ENCODE data around the gene TMEM255B. TPM values are rescaled to one million over a fixed set of nuclear protein-coding genes. Genes with fewer than 3 reads are reported as not detected.
A peak's percentile ranks its signal among the peaks of the same experiment; 100 is the strongest.

The TMEM255B gene
- total RNA-seq, 1 donor from 2014 or later, result 0.89 TPM

- Mint-ChIP-seq H3K27ac (ENCODE audit: unreplicated experiment) (no peak overlapping the region), H3K9me3 (ENCODE audit: unreplicated experiment) (no peaks in the 10 kb centered on the region), H3K4me1 (ENCODE audit: unreplicated experiment) (peaks cover 5% of the 10 kb centered on the region), H3K27me3 (ENCODE audit: unreplicated experiment) (peaks cover 6% of the 10 kb centered on the region), H3K4me3 (ENCODE audit: unreplicated experiment) (no peak overlapping the region), H3K36me3 (ENCODE audit: unreplicated experiment) (no peaks in the 10 kb centered on the region)
- no peak for DNase-seq (ENCODE audit: extremely low spot score, unreplicated experiment)
- no peak for TF ChIP-seq CTCF (IDR thresholded peaks at IDR 0.05)
Measured at GRCh38 chr13:113740286-113740556, 18.8 kb upstream of the TMEM255B start.

- no peak for DNase-seq (ENCODE audit: extremely low spot score, unreplicated experiment)
- Mint-ChIP-seq H3K4me3 (ENCODE audit: unreplicated experiment) (no peak overlapping the region), H3K4me1 (ENCODE audit: unreplicated experiment) (peaks cover 5% of the 10 kb centered on the region), H3K36me3 (ENCODE audit: unreplicated experiment) (no peaks in the 10 kb centered on the region), H3K9me3 (ENCODE audit: unreplicated experiment) (no peaks in the 10 kb centered on the region), H3K27ac (ENCODE audit: unreplicated experiment) (no peak overlapping the region), H3K27me3 (ENCODE audit: unreplicated experiment) (peaks cover 6% of the 10 kb centered on the region)
- TF ChIP-seq CTCF (IDR thresholded peaks at IDR 0.05), result no peak
Measured at GRCh38 chr13:113740661-113741060, 18.4 kb upstream of the TMEM255B start.

- no peak for TF ChIP-seq CTCF (IDR thresholded peaks at IDR 0.05)
Measured at GRCh38 chr13:113741191-113741668, 17.8 kb upstream of the TMEM255B start.

GRCh38 chr13:113742000-113742441, 17.0 kb upstream of the TMEM255B start:
- H3K27me3 Mint-ChIP-seq (ENCODE audit: unreplicated experiment), result peaks cover 6% of the 10 kb centered on the region
- no peak for DNase-seq (ENCODE audit: extremely low spot score, unreplicated experiment)
- TF ChIP-seq CTCF (IDR thresholded peaks at IDR 0.05), result peak; percentile 34
- no peak overlapping the region for H3K4me3 Mint-ChIP-seq (ENCODE audit: unreplicated experiment)
- peaks cover 5% of the 10 kb centered on the region for H3K4me1 Mint-ChIP-seq (ENCODE audit: unreplicated experiment)
- H3K9me3 Mint-ChIP-seq (ENCODE audit: unreplicated experiment), result no peaks in the 10 kb centered on the region
- H3K36me3 Mint-ChIP-seq (ENCODE audit: unreplicated experiment), result no peaks in the 10 kb centered on the region
- H3K27ac Mint-ChIP-seq (ENCODE audit: unreplicated experiment), result no peak overlapping the region

More at GRCh38 chr13:113741191-113741668, 17.8 kb upstream of the TMEM255B start:
- Mint-ChIP-seq H3K9me3 (ENCODE audit: unreplicated experiment) (no peaks in the 10 kb centered on the region), H3K36me3 (ENCODE audit: unreplicated experiment) (no peaks in the 10 kb centered on the region), H3K4me3 (ENCODE audit: unreplicated experiment) (no peak overlapping the region), H3K4me1 (ENCODE audit: unreplicated experiment) (peaks cover 5% of the 10 kb centered on the region), H3K27me3 (ENCODE audit: unreplicated experiment) (peaks cover 6% of the 10 kb centered on the region), H3K27ac (ENCODE audit: unreplicated experiment) (no peak overlapping the region)
- DNase-seq (ENCODE audit: extremely low spot score, unreplicated experiment), result no peak

GRCh38 chr13:113742445-113743120, 16.4 kb upstream of the TMEM255B start:
- no peak for TF ChIP-seq CTCF (IDR thresholded peaks at IDR 0.05)
- no peaks in the 10 kb centered on the region for H3K36me3 Mint-ChIP-seq (ENCODE audit: unreplicated experiment)
- no peak overlapping the region for H3K4me3 Mint-ChIP-seq (ENCODE audit: unreplicated experiment)
- no peak for DNase-seq (ENCODE audit: extremely low spot score, unreplicated experiment)
- no peak overlapping the region for H3K27ac Mint-ChIP-seq (ENCODE audit: unreplicated experiment)
- H3K27me3 Mint-ChIP-seq (ENCODE audit: unreplicated experiment), result peaks cover 6% of the 10 kb centered on the region
- H3K9me3 Mint-ChIP-seq (ENCODE audit: unreplicated experiment), result no peaks in the 10 kb centered on the region
- H3K4me1 Mint-ChIP-seq (ENCODE audit: unreplicated experiment), result peaks cover 5% of the 10 kb centered on the region
